Measurements from ENCODE around the gene RNU11. TPM values are rescaled to one million over a fixed set of nuclear protein-coding genes. Genes with fewer than 3 reads are reported as not detected.
A peak's percentile ranks its signal among the peaks of the same experiment; 100 is the strongest.

The RNU11 gene
- total and polyA plus RNA-seq, 2 experiments from 2014 or later, result not detected

- TF ChIP-seq ETS1 (IDR thresholded peaks at IDR 0.05), result no peak
- no peak for TF ChIP-seq REST (IDR thresholded peaks at IDR 0.05; ENCODE audit: unreplicated experiment)
- TF ChIP-seq EZH2phosphoT487 (IDR thresholded peaks at IDR 0.05; ENCODE audit: unreplicated experiment), result no peak
- no peak for TF ChIP-seq JUNB (IDR thresholded peaks at IDR 0.05; ENCODE audit: unreplicated experiment)
- no peak for TF ChIP-seq CREB1 (CRISPR knock-in tag; IDR thresholded peaks at IDR 0.05; ENCODE audit: low read depth)
These were observed 31.8 kb downstream of the RNU11 start (continued) for GRCh38 chr1:28680151-28680550.

- Mint-ChIP-seq H3K4me1 (no peaks in the 10 kb centered on the region; the same call in 2 of the 3 replicates), H3K4me3 (no peak overlapping the region), H3K27ac (0 out of 2 replicates have a peak overlapping the region, but pooled peaks have one; percentile 31), H3K9me3 (no peaks in the 10 kb centered on the region), H3K36me3 (ENCODE audit: low read depth) (peaks cover 29% of the 10 kb centered on the region), H3K27me3 (ENCODE audit: insufficient read depth, low read depth, poor library complexity) (peaks cover 5% of the 10 kb centered on the region)
- Histone ChIP-seq H3K27me3 (ENCODE audit: insufficient read depth) (no peaks in the 10 kb centered on the region), H3K27ac (ENCODE audit: low read depth) (peak overlapping the region; percentile 26; the same call in 1 of the 2 replicates), H3K4me3 (no peak overlapping the region), H4K20me1 (replicated peaks; ENCODE audit: insufficient read depth) (no peaks in the 10 kb centered on the region), H3K4me2 (no peak overlapping the region), H3K9me2 (ENCODE audit: insufficient read depth) (no peaks in the 10 kb centered on the region), H2AFZ (no peak overlapping the region), H3F3A (replicated peaks; ENCODE audit: low read depth) (peaks cover 5% of the 10 kb centered on the region; the same call in 1 of the 2 replicates), H3K4me1 (ENCODE audit: insufficient read depth) (no peaks in the 10 kb centered on the region), H3K79me2 (replicated peaks; ENCODE audit: insufficient read depth) (peaks cover 12% of the 10 kb centered on the region; the same call in 1 of the 2 replicates), H3K36me3 (ENCODE audit: insufficient read depth) (peaks cover 8% of the 10 kb centered on the region; the same call in 1 of the 2 replicates)
- DNase-seq (ENCODE audit: low spot score), result no peak
- no peak for ATAC-seq
- TF ChIP-seq EZH2 (IDR thresholded peaks at IDR 0.05; ENCODE audit: low read depth, unreplicated experiment), result no peak
- TF ChIP-seq ZNF462 (CRISPR knock-in tag; IDR thresholded peaks at IDR 0.05), result no peak
- TF ChIP-seq POLR2AphosphoS5 (IDR thresholded peaks at IDR 0.05; ENCODE audit: low read depth), result no peak
- no peak for TF ChIP-seq CREB1 (CRISPR knock-in tag; IDR thresholded peaks at IDR 0.05; ENCODE audit: low read depth)
- TF ChIP-seq REST (IDR thresholded peaks at IDR 0.05; ENCODE audit: unreplicated experiment), result no peak
- no peak for TF ChIP-seq ETS1 (IDR thresholded peaks at IDR 0.05)
These were observed 34.4 kb downstream of the RNU11 start for GRCh38 chr1:28682840-28683239.

Data from GM23338 (cell line).